SK-N-SH treated with all-trans-retinoic acid at 6 μM for 48 hours (cell line): Measurements from ENCODE around the gene CALCOCO1.

Experiments
- ARNTL ChIP-seq: fragments of 450-650 bp; formaldehyde crosslinking; IDR thresholded peaks from 2 replicates; pipeline ENCODE4 v1.5.0; 2020; ENCODE audit warnings: low read depth, mild to moderate bottlenecking, moderate library complexity, borderline replicate concordance
- CSDC2 ChIP-seq: fragments of 250-450 bp; sonication (Bioruptor Pico); IDR thresholded peaks from 2 replicates; pipeline ENCODE4 v1.5.0; 2020; ENCODE audit warnings: mild to moderate bottlenecking, moderate library complexity
- TOX ChIP-seq: fragments of 250-450 bp; sonication (Bioruptor Pico); IDR thresholded peaks from 2 replicates; pipeline ENCODE4 v1.8.0; 2021; ENCODE audit warnings: mild to moderate bottlenecking, moderate library complexity, borderline replicate concordance
- ZFP3 ChIP-seq: fragments of 250-450 bp; sonication (Bioruptor Pico); IDR thresholded peaks from 2 replicates; pipeline ENCODE4 v1.5.0; 2020; ENCODE audit warnings: mild to moderate bottlenecking, moderate library complexity
- ZFP30 ChIP-seq: fragments of 450-650 bp; formaldehyde crosslinking; IDR thresholded peaks from 2 replicates; pipeline ENCODE4 v1.5.0; 2022; ENCODE audit warnings: mild to moderate bottlenecking, moderate library complexity
- ZNF8 ChIP-seq: fragments of 450-650 bp; formaldehyde crosslinking; IDR thresholded peaks from 2 replicates; pipeline ENCODE4 v1.5.0; 2020; ENCODE audit warnings: mild to moderate bottlenecking, moderate library complexity
- TF ChIP-seq, protein P1 (sequence below): fragments of 250-450 bp; sonication (Bioruptor Pico); IDR thresholded peaks from 2 replicates; pipeline ENCODE4 v1.8.0; 2020; ENCODE audit warnings: mild to moderate bottlenecking, moderate library complexity, borderline replicate concordance
- TF ChIP-seq, protein P2 (sequence below): fragments of 250-450 bp; sonication (Bioruptor Pico); IDR thresholded peaks from 2 replicates; pipeline ENCODE4 v1.5.1; 2020; ENCODE audit warnings: low read depth, mild to moderate bottlenecking, moderate library complexity
- TF ChIP-seq, protein P3 (sequence below): fragments of 250-450 bp; sonication (Bioruptor Pico); IDR thresholded peaks from 2 replicates; pipeline ENCODE4 v1.5.1; 2021; ENCODE audit warnings: mild to moderate bottlenecking, moderate library complexity

DNA sequence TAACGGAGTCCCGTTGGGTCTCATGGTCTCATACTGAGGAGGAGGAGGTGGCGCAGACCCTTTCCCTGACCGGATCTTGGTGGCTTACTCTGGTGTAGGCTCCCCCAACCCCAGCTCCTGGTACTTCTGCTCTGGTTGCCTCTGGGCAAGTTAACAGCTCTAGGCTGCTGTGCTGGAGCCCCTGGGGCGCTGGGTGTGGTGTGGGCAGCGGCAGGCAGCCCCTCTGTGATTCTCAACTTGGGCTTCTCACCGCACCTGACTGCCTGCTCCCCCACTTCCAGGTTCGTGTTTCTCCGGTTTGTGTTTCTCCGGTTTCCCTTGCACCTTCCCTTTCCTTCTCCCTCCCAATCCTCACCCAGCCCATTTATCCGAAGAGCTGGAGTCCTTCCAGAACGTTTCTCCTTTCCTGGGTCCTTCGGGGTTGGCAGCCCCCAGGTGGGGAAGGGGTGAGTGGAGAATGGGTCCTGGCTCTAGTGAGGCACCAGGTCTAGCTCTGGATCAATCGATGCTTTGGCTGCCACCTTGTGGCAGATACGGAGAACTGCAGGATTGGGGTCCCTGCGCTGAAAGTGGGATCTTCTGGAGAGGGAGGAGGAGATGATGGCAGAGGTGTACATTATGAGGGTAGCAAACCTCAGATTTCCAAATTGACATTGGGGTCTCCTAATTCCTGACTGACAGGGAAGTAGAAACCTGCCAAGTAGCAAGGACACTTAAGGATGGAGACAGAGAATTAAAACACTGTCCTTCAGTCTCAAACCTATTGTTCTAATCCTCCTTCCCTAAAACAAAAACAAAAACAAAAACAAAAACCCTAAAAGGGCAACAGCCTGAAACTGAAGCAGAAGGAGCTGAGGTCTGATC is 16.2 kb upstream of the CALCOCO1 start:
- TF ChIP-seq ZFP3 (CRISPR knock-in tag) (no peak), TOX (CRISPR knock-in tag) (no peak), ZFP30 (no peak), ARNTL (CRISPR knock-in tag) (no peak), CSDC2 (CRISPR knock-in tag) (no peak), ZNF8 (CRISPR knock-in tag) (no peak)
- TF ChIP-seq, protein P1, sequence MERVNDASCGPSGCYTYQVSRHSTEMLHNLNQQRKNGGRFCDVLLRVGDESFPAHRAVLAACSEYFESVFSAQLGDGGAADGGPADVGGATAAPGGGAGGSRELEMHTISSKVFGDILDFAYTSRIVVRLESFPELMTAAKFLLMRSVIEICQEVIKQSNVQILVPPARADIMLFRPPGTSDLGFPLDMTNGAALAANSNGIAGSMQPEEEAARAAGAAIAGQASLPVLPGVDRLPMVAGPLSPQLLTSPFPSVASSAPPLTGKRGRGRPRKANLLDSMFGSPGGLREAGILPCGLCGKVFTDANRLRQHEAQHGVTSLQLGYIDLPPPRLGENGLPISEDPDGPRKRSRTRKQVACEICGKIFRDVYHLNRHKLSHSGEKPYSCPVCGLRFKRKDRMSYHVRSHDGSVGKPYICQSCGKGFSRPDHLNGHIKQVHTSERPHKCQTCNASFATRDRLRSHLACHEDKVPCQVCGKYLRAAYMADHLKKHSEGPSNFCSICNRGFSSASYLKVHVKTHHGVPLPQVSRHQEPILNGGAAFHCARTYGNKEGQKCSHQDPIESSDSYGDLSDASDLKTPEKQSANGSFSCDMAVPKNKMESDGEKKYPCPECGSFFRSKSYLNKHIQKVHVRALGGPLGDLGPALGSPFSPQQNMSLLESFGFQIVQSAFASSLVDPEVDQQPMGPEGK (CRISPR knock-in tag): no peak
- TF ChIP-seq, protein P2, sequence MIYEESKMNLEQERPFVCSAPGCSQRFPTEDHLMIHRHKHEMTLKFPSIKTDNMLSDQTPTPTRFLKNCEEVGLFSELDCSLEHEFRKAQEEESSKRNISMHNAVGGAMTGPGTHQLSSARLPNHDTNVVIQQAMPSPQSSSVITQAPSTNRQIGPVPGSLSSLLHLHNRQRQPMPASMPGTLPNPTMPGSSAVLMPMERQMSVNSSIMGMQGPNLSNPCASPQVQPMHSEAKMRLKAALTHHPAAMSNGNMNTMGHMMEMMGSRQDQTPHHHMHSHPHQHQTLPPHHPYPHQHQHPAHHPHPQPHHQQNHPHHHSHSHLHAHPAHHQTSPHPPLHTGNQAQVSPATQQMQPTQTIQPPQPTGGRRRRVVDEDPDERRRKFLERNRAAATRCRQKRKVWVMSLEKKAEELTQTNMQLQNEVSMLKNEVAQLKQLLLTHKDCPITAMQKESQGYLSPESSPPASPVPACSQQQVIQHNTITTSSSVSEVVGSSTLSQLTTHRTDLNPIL: no peak
- TF ChIP-seq, protein P3, sequence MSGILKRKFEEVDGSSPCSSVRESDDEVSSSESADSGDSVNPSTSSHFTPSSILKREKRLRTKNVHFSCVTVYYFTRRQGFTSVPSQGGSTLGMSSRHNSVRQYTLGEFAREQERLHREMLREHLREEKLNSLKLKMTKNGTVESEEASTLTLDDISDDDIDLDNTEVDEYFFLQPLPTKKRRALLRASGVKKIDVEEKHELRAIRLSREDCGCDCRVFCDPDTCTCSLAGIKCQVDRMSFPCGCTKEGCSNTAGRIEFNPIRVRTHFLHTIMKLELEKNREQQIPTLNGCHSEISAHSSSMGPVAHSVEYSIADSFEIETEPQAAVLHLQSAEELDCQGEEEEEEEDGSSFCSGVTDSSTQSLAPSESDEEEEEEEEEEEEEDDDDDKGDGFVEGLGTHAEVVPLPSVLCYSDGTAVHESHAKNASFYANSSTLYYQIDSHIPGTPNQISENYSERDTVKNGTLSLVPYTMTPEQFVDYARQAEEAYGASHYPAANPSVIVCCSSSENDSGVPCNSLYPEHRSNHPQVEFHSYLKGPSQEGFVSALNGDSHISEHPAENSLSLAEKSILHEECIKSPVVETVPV (CRISPR knock-in tag): no peak
